Activated CD4-positive, CD25-positive, alpha-beta regulatory T cell (primary cell): ENCODE results near the gene AQP10.
"Not testable (repeated sequence)": the region's sequence is repeated elsewhere in the genome, so short reads cannot be mapped to it uniquely, and the experiment has no call there.

Source experiments
- DNase-seq, 4 experiments: peaks; one replicate each; lab custom pipeline; 2025; lab: John Stamatoyannopoulos, UW

AQP10 gene

GRCh38 chr1:154344977-154345837, 24.3 kb downstream of the AQP10 start:
- peak; percentile 43 to 70 (median 62) for DNase-seq

- no peak for DNase-seq
These were observed 25.5 kb downstream of the AQP10 start for GRCh38 chr1:154346276-154346917.

- DNase-seq, result no peak
These were observed 27.1 kb downstream of the AQP10 start for GRCh38 chr1:154347961-154348360.

- no peak for DNase-seq
These were observed 27.7 kb downstream of the AQP10 start for GRCh38 chr1:154348429-154349076.

GRCh38 chr1:154349121-154349520, 28.2 kb downstream of the AQP10 start:
- no peak for DNase-seq

- DNase-seq, result no peak
These were observed 29.5 kb downstream of the AQP10 start for GRCh38 chr1:154350383-154350782.

- no peak for DNase-seq
These were observed 30.6 kb downstream of the AQP10 start for GRCh38 chr1:154351363-154352068.

GRCh38 chr1:154352245-154352580, 31.3 kb downstream of the AQP10 start:
- DNase-seq, result no peak

- DNase-seq, result no peak
These were observed 31.9 kb downstream of the AQP10 start for GRCh38 chr1:154352581-154353459.

GRCh38 chr1:154353460-154353904, 32.6 kb downstream of the AQP10 start:
- DNase-seq, result no peak

- DNase-seq, result no peak
These were observed 33.1 kb downstream of the AQP10 start for GRCh38 chr1:154353966-154354365.

GRCh38 chr1:154358519-154358918, 37.6 kb downstream of the AQP10 start:
- DNase-seq, result no peak

- DNase-seq, result no peak
These were observed 39.4 kb downstream of the AQP10 start for GRCh38 chr1:154360288-154360687.

GRCh38 chr1:154360881-154361280, 40.0 kb downstream of the AQP10 start:
- DNase-seq, result not testable (repeated sequence)

GRCh38 chr1:154361357-154361756, 40.5 kb downstream of the AQP10 start:
- no peak for DNase-seq

- DNase-seq, result no peak
These were observed 50.5 kb downstream of the AQP10 start for GRCh38 chr1:154371436-154371835.

- DNase-seq, result not testable (repeated sequence)
These were observed 53.0 kb downstream of the AQP10 start for GRCh38 chr1:154373777-154374357.
